Common myeloid progenitor, CD34-positive (primary cell): Measurements from ENCODE around the gene TMEM119.
"Not testable (repeated sequence)": the region's sequence is repeated elsewhere in the genome, so short reads cannot be mapped to it uniquely, and the experiment has no call there.

Experiments used
- CTCF ChIA-PET: fragments of 350-600 bp; sonication (Branson Sonifier 250); formaldehyde crosslinking; loops from one replicate; lab custom pipeline; 2021; ENCODE audit warnings: antibody characterized with exemption; lab: Charles Lee
- POLR2A ChIA-PET: fragments of 350-600 bp; sonication (Branson Sonifier 250); formaldehyde crosslinking; loops from one replicate; lab custom pipeline; 2021; ENCODE audit warnings: antibody characterized with exemption; lab: Charles Lee
- DNase-seq, 3 donors: peaks; one replicate each; pipeline versions ENCODE4 v3.0.0 to v3.0.0-alpha.2; 2013
- H3K27ac ChIP-seq, 2 experiments: 1 replicate in 1 of 2; 2 replicates in 1 of 2; pipeline ENCODE4 v1.7.0; 2013; ENCODE audit warnings: inconsistent platforms in 2 of 2, low read length in 2 of 2, mild to moderate bottlenecking in 2 of 2, low read depth in 1 of 2, moderate library complexity in 1 of 2; ENCODE audit not compliant: severe bottlenecking in 2 of 2, insufficient read depth in 1 of 2, poor library complexity in 1 of 2
- H3K27me3 ChIP-seq, 5 experiments: replicated peaks in 2 of 5; 1 replicate in 3 of 5; 2 replicates in 2 of 5; pipeline versions ENCODE4 v1.6.1 to v1.7.0; 2013; ENCODE audit warnings: low read length in 4 of 5, mild to moderate bottlenecking in 2 of 5, moderate library complexity in 2 of 5, inconsistent platforms in 1 of 5; ENCODE audit not compliant: insufficient read depth in 5 of 5, control insufficient read depth in 4 of 5
- H3K36me3 ChIP-seq, 4 experiments: 1 replicate in 2 of 4; 2 replicates in 2 of 4; pipeline versions ENCODE4 v1.6.1 to v1.7.0; 2013; ENCODE audit warnings: low read length in 3 of 4, control low read depth in 1 of 4, mild to moderate bottlenecking in 1 of 4; ENCODE audit not compliant: control insufficient read depth in 4 of 4, insufficient read depth in 4 of 4
- H3K4me1 ChIP-seq, 4 experiments: 1 replicate in 3 of 4; 2 replicates in 1 of 4; pipeline versions ENCODE4 v1.6.1 to v1.7.1; 2013; ENCODE audit warnings: low read length in 3 of 4, mild to moderate bottlenecking in 3 of 4, control low read depth in 1 of 4, inconsistent platforms in 1 of 4, moderate library complexity in 1 of 4; ENCODE audit not compliant: control insufficient read depth in 4 of 4, insufficient read depth in 4 of 4; ENCODE audit errors: control extremely low read depth in 1 of 4
- H3K4me3 ChIP-seq, 7 experiments: 1 replicate in 4 of 7; 2 replicates in 3 of 7; pipeline versions ENCODE4 v1.5.1 to v1.7.0; 2013; ENCODE audit warnings: mild to moderate bottlenecking in 7 of 7, low read length in 6 of 7, moderate library complexity in 6 of 7, inconsistent platforms in 2 of 7, low read depth in 2 of 7, control low read depth in 1 of 7; ENCODE audit not compliant: insufficient read depth in 4 of 7, control insufficient read depth in 1 of 7; ENCODE audit errors: extremely low read depth in 1 of 7
- H3K9me3 ChIP-seq, 5 experiments: 1 replicate in 4 of 5; 2 replicates in 1 of 5; pipeline versions ENCODE4 v1.6.1 to v1.7.1; 2013; ENCODE audit warnings: low read length in 4 of 5, mild to moderate bottlenecking in 2 of 5, inconsistent platforms in 1 of 5, low read depth in 1 of 5, moderate library complexity in 1 of 5; ENCODE audit not compliant: control insufficient read depth in 4 of 5, insufficient read depth in 2 of 5; ENCODE audit errors: control extremely low read depth in 1 of 5
- WGBS: methylation state at CpG from one replicate; pipeline ENCODE4 v1.1.5; 2013; ENCODE audit not compliant: insufficient coverage; 5-methylcytosine and 5-hydroxymethylcytosine counted together

The TMEM119 gene

GRCh38 chr12:108595711-108596647, 1.9 kb downstream of the TMEM119 start:
- Histone ChIP-seq H3K27me3 (no peaks in the 10 kb centered on the region), H3K9me3 (no peaks in the 10 kb centered on the region), H3K4me3 (no peak overlapping the region), H3K4me1 (peaks cover 0 to 6% (median 0%) of the 10 kb centered on the region in 4 experiments), H3K36me3 (no peaks in the 10 kb centered on the region), H3K27ac (no peak overlapping the region)
- POLR2A ChIA-PET, result no interaction called here
- WGBS, result 97% methylated on average over 16 of the region's 17 CpGs
- CTCF ChIA-PET, result interaction anchor here (0.7 to 1.2 kb wide), 7 partner anchors 9 to 294 kb away, joined by 3 to 5 read pairs (median 3); no protein-coding TSS in a partner anchor
- DNase-seq, result no peak

- peaks cover 0 to 6% (median 0%) of the 10 kb centered on the region in 4 experiments for H3K4me1 ChIP-seq
- ChIA-PET CTCF (interaction anchor here (0.6 to 1.2 kb wide), 8 partner anchors 9 to 295 kb away, joined by 3 to 5 read pairs (median 3); no protein-coding TSS in a partner anchor), POLR2A (no interaction called here)
- no peaks in the 10 kb centered on the region for H3K9me3 ChIP-seq
- no peak overlapping the region for H3K27ac ChIP-seq
- no peaks in the 10 kb centered on the region for H3K27me3 ChIP-seq
- no peak for DNase-seq
- no peak overlapping the region for H3K4me3 ChIP-seq
- H3K36me3 ChIP-seq, result no peaks in the 10 kb centered on the region
- 95% methylated on average over 7 of the region's 7 CpGs for WGBS
Measured at GRCh38 chr12:108594960-108595710, 2.7 kb downstream of the TMEM119 start.

- Histone ChIP-seq H3K27me3 (no peaks in the 10 kb centered on the region), H3K4me1 (peaks cover 0 to 6% (median 0%) of the 10 kb centered on the region in 4 experiments), H3K27ac (no peak overlapping the region), H3K9me3 (no peaks in the 10 kb centered on the region), H3K36me3 (no peaks in the 10 kb centered on the region), H3K4me3 (no peak overlapping the region)
- no CpG with 5 or more reads among the region's 10 CpGs for WGBS
- POLR2A ChIA-PET, result no interaction called here
- CTCF ChIA-PET, result interaction anchor here (0.6 to 1.2 kb wide), 3 partner anchors 14 to 27 kb away, joined by 3 read pairs; no protein-coding TSS in a partner anchor
- no peak for DNase-seq
Measured at GRCh38 chr12:108594323-108594903, 3.5 kb downstream of the TMEM119 start.

GRCh38 chr12:108592033-108592909, 5.6 kb downstream of the TMEM119 start:
- Histone ChIP-seq H3K4me1 (peaks cover 0 to 2% (median 0%) of the 10 kb centered on the region in 4 experiments), H3K36me3 (no peaks in the 10 kb centered on the region), H3K9me3 (no peaks in the 10 kb centered on the region), H3K27me3 (no peaks in the 10 kb centered on the region), H3K4me3 (no peak overlapping the region), H3K27ac (no peak overlapping the region)
- ChIA-PET POLR2A (no interaction called here), CTCF (no interaction called here)
- no peak for DNase-seq
- WGBS, result 97% methylated on average over 21 of the region's 25 CpGs

- ChIA-PET CTCF (interaction anchor here (1.8 kb wide), 1 partner anchor 27 kb away, joined by 4 read pairs; no protein-coding TSS in a partner anchor), POLR2A (interaction anchor here (0.7 kb wide), 1 partner anchor 55 kb away, joined by 4 read pairs; no protein-coding TSS in a partner anchor)
- Histone ChIP-seq H3K27ac (no peak overlapping the region), H3K4me3 (no peak overlapping the region), H3K4me1 (no peaks in the 10 kb centered on the region), H3K9me3 (no peaks in the 10 kb centered on the region), H3K36me3 (no peaks in the 10 kb centered on the region), H3K27me3 (no peaks in the 10 kb centered on the region)
- DNase-seq, result no peak
- WGBS, result 93% methylated on average over 16 of the region's 22 CpGs
Measured at GRCh38 chr12:108591267-108591980, 6.5 kb downstream of the TMEM119 start.

GRCh38 chr12:108590463-108590862, 7.4 kb downstream of the TMEM119 start:
- CTCF ChIA-PET, result interaction anchor here (1.2 to 1.8 kb wide), 2 partner anchors 17 to 28 kb away, joined by 3 to 4 read pairs; no protein-coding TSS in a partner anchor

More at GRCh38 chr12:108590463-108590862, 7.4 kb downstream of the TMEM119 start:
- WGBS, result 97% methylated on average over 7 of the region's 9 CpGs
- not testable (repeated sequence) for H3K27me3 ChIP-seq, H3K36me3 ChIP-seq, H3K4me3 ChIP-seq, DNase-seq, H3K4me1 ChIP-seq, H3K27ac ChIP-seq, H3K9me3 ChIP-seq
- POLR2A ChIA-PET, result interaction anchor here (0.7 kb wide), 1 partner anchor 54 kb away, joined by 4 read pairs; no protein-coding TSS in a partner anchor
